AG04450 (cell line): ENCODE results near the gene KCTD3. TPM values are rescaled to one million over a fixed set of nuclear protein-coding genes. Genes with fewer than 3 reads are reported as not detected.

Source experiments
- CTCF ChIA-PET: fragments of 300-600, 350-600 bp; formaldehyde crosslinking; extraction: SDS; loops from one replicate; lab custom pipeline; 2022; ENCODE audit warnings: antibody characterized with exemption, inconsistent platforms; lab: Charles Lee
- POLR2A ChIA-PET: fragments of 350-600 bp; formaldehyde crosslinking; extraction: SDS; loops from one replicate; lab custom pipeline; 2021; ENCODE audit warnings: antibody characterized with exemption, inconsistent platforms; lab: Yijun Ruan, JAX
- DNase-seq: peaks from one replicate; pipeline ENCODE4 v3.0.0-alpha.2; 2011; ENCODE audit warnings: low read depth, low spot score
- H3K27ac ChIP-seq: one replicate; pipeline ENCODE4 v1.5.1; 2012; ENCODE audit warnings: low read depth, low read length, control low read depth
- H3K27me3 ChIP-seq: one replicate; pipeline ENCODE4 v1.6.0; 2012; ENCODE audit warnings: low read length; ENCODE audit not compliant: control insufficient read depth, insufficient read depth
- H3K4me3 ChIP-seq: 2 replicates; pipeline ENCODE4 v1.5.1; 2011; ENCODE audit warnings: mild to moderate bottlenecking, low read depth, low read length, control low read depth
- H3K9me3 ChIP-seq: 2 replicates; pipeline ENCODE4 v1.5.1; 2012; ENCODE audit warnings: low read length; ENCODE audit not compliant: control insufficient read depth, insufficient read depth
- CTCF ChIP-seq: IDR thresholded peaks from 2 replicates; pipeline ENCODE4 v1.5.1; 2011; ENCODE audit warnings: low read depth, low read length, control low read depth, inconsistent platforms
- polyA plus RNA-seq: library from polyadenylated mRNA; depleted of rRNA; stranded (reverse); fragments of >200 nt; gene quantifications from 2 replicates; pipeline ENCODE4 v1.2.3, GENCODE V29; 2011

The KCTD3 gene
- polyA plus RNA-seq, 1 experiment, result 85.0 TPM

- no peak overlapping the region for H3K27ac ChIP-seq
- DNase-seq, result no peak
- ChIA-PET POLR2A (no interaction called here), CTCF (no interaction called here)
- no peak overlapping the region for H3K4me3 ChIP-seq
- H3K9me3 ChIP-seq, result no peaks in the 10 kb centered on the region
- no peaks in the 10 kb centered on the region for H3K27me3 ChIP-seq
- TF ChIP-seq CTCF, result no peak
Observed at GRCh38 chr1:215597961-215598360, 30.9 kb downstream of the KCTD3 start.

GRCh38 chr1:215599418-215600074 is 32.4 kb downstream of the KCTD3 start:
- TF ChIP-seq CTCF, result no peak
- POLR2A ChIA-PET, result no interaction called here
- no peaks in the 10 kb centered on the region for H3K27me3 ChIP-seq
- no peaks in the 10 kb centered on the region for H3K9me3 ChIP-seq
- H3K4me3 ChIP-seq, result no peak overlapping the region
- DNase-seq, result no peak
- CTCF ChIA-PET, result interaction anchor here (1.0 kb wide), 1 partner anchor 1267 kb away, joined by 3 read pairs; no protein-coding TSS in a partner anchor
- no peak overlapping the region for H3K27ac ChIP-seq

GRCh38 chr1:215600258-215600792 is 33.2 kb downstream of the KCTD3 start:
- TF ChIP-seq CTCF, result no peak
- POLR2A ChIA-PET, result no interaction called here
- Histone ChIP-seq H3K27ac (no peak overlapping the region), H3K27me3 (no peaks in the 10 kb centered on the region), H3K4me3 (no peak overlapping the region), H3K9me3 (no peaks in the 10 kb centered on the region)
- DNase-seq, result no peak
- CTCF ChIA-PET, result interaction anchor here (1.0 kb wide), 1 partner anchor 1268 kb away, joined by 3 read pairs; no protein-coding TSS in a partner anchor

GRCh38 chr1:215600867-215601266 is 33.8 kb downstream of the KCTD3 start:
- Histone ChIP-seq H3K27ac (no peak overlapping the region), H3K9me3 (no peaks in the 10 kb centered on the region), H3K27me3 (no peaks in the 10 kb centered on the region), H3K4me3 (no peak overlapping the region)
- no peak for DNase-seq
- POLR2A ChIA-PET, result no interaction called here
- CTCF ChIA-PET, result interaction anchor here (1.0 kb wide), 1 partner anchor 1268 kb away, joined by 3 read pairs; no protein-coding TSS in a partner anchor
- no peak for TF ChIP-seq CTCF

- DNase-seq, result no peak
- no peak for TF ChIP-seq CTCF
- H3K27ac ChIP-seq, result no peak overlapping the region
- H3K9me3 ChIP-seq, result no peaks in the 10 kb centered on the region
- POLR2A ChIA-PET, result no interaction called here
- CTCF ChIA-PET, result no interaction called here
- no peak overlapping the region for H3K4me3 ChIP-seq
- no peaks in the 10 kb centered on the region for H3K27me3 ChIP-seq
Observed at GRCh38 chr1:215601276-215601675, 34.2 kb downstream of the KCTD3 start.
